ENCODE data around the gene ATG9B.

- no peak for TF ChIP-seq FOS (IDR thresholded peaks at IDR 0.05; ENCODE audit: borderline replicate concordance, insufficient read depth, low read length)
- no peak for TF ChIP-seq POLR2A (IDR thresholded peaks at IDR 0.05; ENCODE audit: low read depth, low read length)
- TF ChIP-seq MAX (IDR thresholded peaks at IDR 0.05; ENCODE audit: insufficient read depth, insufficient read length), result no peak
- TF ChIP-seq CTCF (IDR thresholded peaks at IDR 0.05; ENCODE audit: extremely low read depth in 1 of 2, insufficient read depth in 1 of 2, low read depth in 1 of 2, low read length in 2 of 2), result no peak
- TF ChIP-seq POLR2AphosphoS5 (IDR thresholded peaks at IDR 0.05; ENCODE audit: insufficient read depth, low read depth, low read length), result no peak
- TF ChIP-seq EZH2 (IDR thresholded peaks at IDR 0.05; ENCODE audit: borderline replicate concordance, low read depth, low read length, severe bottlenecking), result no peak
- TF ChIP-seq MYC (IDR thresholded peaks at IDR 0.05; ENCODE audit: low read depth, low read length), result no peak
Measured at GRCh38 chr7:150976529-150977381, 47.5 kb downstream of the ATG9B start.
